Esophagus squamous epithelium (tissue), 5 donors: Measurements from ENCODE around the gene PIK3AP1. TPM values are rescaled to one million over a fixed set of nuclear protein-coding genes. Genes with fewer than 3 reads are reported as not detected.
A peak's percentile ranks its signal among the peaks of the same experiment; 100 is the strongest.
"Not testable (repeated sequence)": the region's sequence is repeated elsewhere in the genome, so short reads cannot be mapped to it uniquely, and the experiment has no call there.

Source experiments
- DNase-seq: peaks from one replicate; lab custom pipeline; 2025; lab: John Stamatoyannopoulos, UW
- H3K27ac ChIP-seq, 4 donors: fragments of 200-600 bp; sonication (generic); one replicate each; pipeline ENCODE4 v1.5.1; 2016 to 2019; ENCODE audit warnings: mild to moderate bottlenecking in 1 of 4
- H3K27me3 ChIP-seq, 4 donors: fragments of 200-600 bp; sonication (generic); 1 replicate in 3 of 4; 2 replicates in 1 of 4; pipeline versions ENCODE4 v1.5.1 to v1.6.0; 2017 to 2021; ENCODE audit warnings: antibody characterized with exemption in 1 of 4
- H3K36me3 ChIP-seq, 3 donors: fragments of 200-600 bp; sonication (generic); one replicate each; pipeline ENCODE4 v1.5.1; 2016 to 2019
- H3K4me1 ChIP-seq, 3 donors: fragments of 200-600 bp; sonication (generic); one replicate each; pipeline ENCODE4 v1.5.1; 2017 to 2019
- H3K4me3 ChIP-seq, 4 donors: fragments of 200-600 bp; sonication (generic); 1 replicate in 3 of 4; 2 replicates in 1 of 4; pipeline ENCODE4 v1.5.1; 2016 to 2019; ENCODE audit warnings: mild to moderate bottlenecking in 2 of 4, moderate library complexity in 1 of 4
- H3K9me3 ChIP-seq, 3 donors: fragments of 200-600 bp; sonication (generic); one replicate each; pipeline ENCODE4 v1.5.1; 2016 to 2019
- CTCF ChIP-seq, 6 experiments: fragments of 450-650 bp in 4 of 6; fragments of 200-600 bp in 2 of 6; sonication (generic) in 2 of 6; IDR thresholded peaks; one replicate each; pipeline ENCODE4 v1.5.1; 2016 to 2019; ENCODE audit warnings: antibody characterized with exemption in 6 of 6, mild to moderate bottlenecking in 4 of 6, moderate library complexity in 4 of 6
- POLR2A ChIP-seq, 4 donors: fragments of 450-650 bp; IDR thresholded peaks; one replicate each; pipeline ENCODE4 v1.6.1; 2017; ENCODE audit warnings: antibody characterized with exemption in 4 of 4, mild to moderate bottlenecking in 4 of 4, moderate library complexity in 3 of 4
- WGBS, 2 donors: methylation state at CpG; one replicate each; pipeline ENCODE4 v1.1.5; 2018; 5-methylcytosine and 5-hydroxymethylcytosine counted together
- intact Hi-C: fragments of 100-400 bp; cut with DNase I; formaldehyde crosslinking; loops from one replicate; pipeline ENCODE4 v1.15.0; 2022
- total RNA-seq, 4 donors: library from RNA; depleted of rRNA; stranded (reverse); fragments of >200 nt; gene quantifications; one replicate each; pipeline ENCODE4 v1.1.0, GENCODE V29; 2016
- donor health status: DM: yes; HTN: yes; CAD: no.

PIK3AP1 gene
- total RNA-seq, 4 donors from 2014 or later: 0.57 to 7.6 (median 3.7) TPM

GRCh38 chr10:96578022-96578421 lies 142.3 kb downstream of the PIK3AP1 start:
- Histone ChIP-seq H3K4me3 (no peak overlapping the region), H3K4me1 (peaks cover 5 to 72% (median 11%) of the 10 kb centered on the region in 3 donors), H3K36me3 (peaks cover 0 to 7% (median 0%) of the 10 kb centered on the region in 3 donors), H3K27me3 (no peaks in the 10 kb centered on the region), H3K9me3 (no peaks in the 10 kb centered on the region), H3K27ac (peak overlapping the region in 3 of 4 donors; percentile 12 to 50 (median 48))
- TF ChIP-seq CTCF (IDR thresholded peaks at IDR 0.05) (no peak), POLR2A (IDR thresholded peaks at IDR 0.05) (no peak)
- no peak for DNase-seq
- intact Hi-C loops: no loop called here
- WGBS, 2 donors: 74 to 76% methylated on average over 4 of the region's 4 CpGs

- Histone ChIP-seq H3K9me3 (no peaks in the 10 kb centered on the region), H3K36me3 (peaks cover 0 to 7% (median 0%) of the 10 kb centered on the region in 3 donors), H3K4me3 (no peak overlapping the region), H3K27me3 (no peaks in the 10 kb centered on the region), H3K4me1 (peaks cover 5 to 63% (median 5%) of the 10 kb centered on the region in 3 donors), H3K27ac (peak overlapping the region in 2 of 4 donors; percentile 21 to 50)
- intact Hi-C loops: no loop called here
- DNase-seq: no peak
- TF ChIP-seq POLR2A (IDR thresholded peaks at IDR 0.05) (no peak), CTCF (IDR thresholded peaks at IDR 0.05) (no peak)
- 73% methylated on average over 1 of the region's 1 CpG for WGBS, 2 donors
These were observed 143.2 kb downstream of the PIK3AP1 start for GRCh38 chr10:96577069-96577468.

- Histone ChIP-seq H3K4me1 (peaks cover 5 to 63% (median 9%) of the 10 kb centered on the region in 3 donors), H3K9me3 (no peaks in the 10 kb centered on the region), H3K4me3 (no peak overlapping the region), H3K36me3 (peaks cover 0 to 11% (median 0%) of the 10 kb centered on the region in 3 donors), H3K27me3 (no peaks in the 10 kb centered on the region), H3K27ac (peak overlapping the region in 1 of 4 donors; percentile 50)
- no peak for DNase-seq
- intact Hi-C loops: no loop called here
- 50 to 56% methylated on average over 1 of the region's 1 CpG for WGBS, 2 donors
- TF ChIP-seq CTCF (IDR thresholded peaks at IDR 0.05) (no peak), POLR2A (IDR thresholded peaks at IDR 0.05) (no peak)
These were observed 143.9 kb downstream of the PIK3AP1 start for GRCh38 chr10:96576277-96576980.

GRCh38 chr10:96574564-96574963 lies 145.8 kb downstream of the PIK3AP1 start:
- 85 to 100% methylated on average over 2 of the region's 2 CpGs for WGBS, 2 donors
- intact Hi-C loops, H3K27me3 ChIP-seq, H3K4me3 ChIP-seq, H3K27ac ChIP-seq, DNase-seq, H3K9me3 ChIP-seq: not testable (repeated sequence)
- Histone ChIP-seq H3K36me3 (peaks cover 0 to 19% (median 0%) of the 10 kb centered on the region in 3 donors), H3K4me1 (peaks cover 5 to 44% (median 9%) of the 10 kb centered on the region in 3 donors)

GRCh38 chr10:96573036-96573435 lies 147.3 kb downstream of the PIK3AP1 start:
- peaks cover under 1 to 35% (median 8%) of the 10 kb centered on the region in 3 donors for H3K4me1 ChIP-seq
- TF ChIP-seq POLR2A (IDR thresholded peaks at IDR 0.05) (no peak), CTCF (IDR thresholded peaks at IDR 0.05) (no peak)
- H3K27me3 ChIP-seq: no peaks in the 10 kb centered on the region
- DNase-seq: no peak
- intact Hi-C loops: no loop called here
- peaks cover 0 to 28% (median 0%) of the 10 kb centered on the region in 3 donors for H3K36me3 ChIP-seq
- H3K4me3 ChIP-seq: no peak overlapping the region
- WGBS, 2 donors: 84 to 86% methylated on average over 5 of the region's 5 CpGs
- no peak overlapping the region for H3K27ac ChIP-seq
- no peaks in the 10 kb centered on the region for H3K9me3 ChIP-seq
